ENCODE data around the gene CAND2. TPM values are rescaled to one million over a fixed set of nuclear protein-coding genes. Genes with fewer than 3 reads are reported as not detected.

Gene CAND2
- total RNA-seq, 1 experiment from 2014 or later = 0.37 TPM

DNA sequence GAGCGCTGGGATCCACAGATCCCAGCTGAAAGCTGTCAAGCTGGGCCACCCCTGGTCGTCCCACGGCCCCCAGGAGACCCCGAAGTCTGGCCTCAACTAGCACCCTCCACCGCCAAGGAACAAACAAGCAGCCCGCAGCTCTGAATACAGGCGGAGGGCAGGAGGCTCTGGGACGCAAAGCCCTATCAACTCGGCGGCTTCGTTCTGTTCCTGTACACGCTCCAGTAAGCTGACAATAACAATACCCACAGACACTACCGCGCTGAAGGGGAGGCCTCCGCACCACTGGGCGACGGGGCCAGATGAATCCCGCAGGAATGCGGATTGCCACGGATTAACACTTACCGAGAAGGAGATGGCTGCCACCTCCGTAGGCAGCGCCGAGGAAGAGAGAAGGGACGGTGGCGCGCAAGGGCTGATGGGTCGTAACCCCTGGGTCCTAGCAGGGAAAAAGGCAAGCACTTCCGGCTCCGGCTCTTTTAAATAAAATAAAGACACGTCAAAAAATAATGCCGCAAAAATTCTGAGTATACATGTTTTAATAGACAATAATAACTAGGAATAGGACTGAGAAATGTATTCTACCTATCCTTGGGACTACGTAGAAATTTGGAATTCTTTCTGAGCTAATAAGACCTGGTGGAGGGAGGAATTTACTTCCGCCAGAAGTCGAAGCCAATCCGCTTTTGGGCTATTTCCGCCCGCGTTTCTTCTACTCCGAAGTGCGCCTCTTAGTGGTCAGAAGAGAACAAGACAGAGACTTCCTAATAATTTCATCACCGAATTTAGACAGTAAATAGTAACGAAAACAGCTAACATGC is 44.9 kb downstream of the CAND2 start, which contains the start of gene RPL32:
Gene RPL32 (minus strand): TSS at position 417 of the 821 bp plus-strand sequence. CDS start 1,328 bp downstream, outside the sequence.
- peak; percentile 77 to 85 for DNase-seq
- peaks cover 47% of the 10 kb centered on the region for H3K36me3 ChIP-seq (ENCODE audit: low read depth)
- H3K27me3 ChIP-seq (ENCODE audit: insufficient read depth, low read depth) = no peaks in the 10 kb centered on the region
- peaks cover 46% of the 10 kb centered on the region for H3F3A ChIP-seq (ENCODE audit: insufficient read depth, low read depth)
- peaks cover 50% of the 10 kb centered on the region for H3K79me2 ChIP-seq (ENCODE audit: low read depth)
- peak within 1 kb of the TSS; percentile 96 for H3K4me2 ChIP-seq
- no peaks in the 10 kb centered on the region for H3K9me3 ChIP-seq (ENCODE audit: insufficient read depth, low read depth)
- H3K4me1 ChIP-seq (replicated peaks; ENCODE audit: insufficient read depth) = peaks cover 33% of the 10 kb centered on the region
- intact Hi-C loops (cut with micrococcal nuclease; ENCODE audit: unreplicated experiment) = loop anchor here (1.0 to 5.0 kb wide), 3 partner anchors 51 to 704 kb away; no protein-coding TSS in a partner anchor
- no TSS peak for BruUV-seq (replicated peaks)
- ChIA-PET CTCF (interaction anchor here (0.7 to 1.0 kb wide), 4 partner anchors 50 to 89 kb away, joined by 3 to 4 read pairs (median 3); no protein-coding TSS in a partner anchor), POLR2A (ENCODE audit: unreplicated experiment) (interaction anchor here (0.6 to 0.9 kb wide), 4 partner anchors 12 to 90 kb away, joined by 3 to 4 read pairs (median 3); no protein-coding TSS in a partner anchor)
- peak; percentile 89 for TF ChIP-seq CTCF (conservative IDR thresholded peaks at IDR 0.05)
- TF ChIP-seq EZH2 (IDR thresholded peaks at IDR 0.05; ENCODE audit: low read depth) = no peak
- H3K27ac ChIP-seq = peak within 1 kb of the TSS; percentile 93
- peak within 1 kb of the TSS; percentile 89 for H2AFZ ChIP-seq
- no peaks in the 10 kb centered on the region for H3K9me2 ChIP-seq (ENCODE audit: insufficient read depth)
- peak within 1 kb of the TSS; percentile 98 for H3K4me3 ChIP-seq
- peaks cover 39% of the 10 kb centered on the region for H4K20me1 ChIP-seq (ENCODE audit: insufficient read depth)

DNA sequence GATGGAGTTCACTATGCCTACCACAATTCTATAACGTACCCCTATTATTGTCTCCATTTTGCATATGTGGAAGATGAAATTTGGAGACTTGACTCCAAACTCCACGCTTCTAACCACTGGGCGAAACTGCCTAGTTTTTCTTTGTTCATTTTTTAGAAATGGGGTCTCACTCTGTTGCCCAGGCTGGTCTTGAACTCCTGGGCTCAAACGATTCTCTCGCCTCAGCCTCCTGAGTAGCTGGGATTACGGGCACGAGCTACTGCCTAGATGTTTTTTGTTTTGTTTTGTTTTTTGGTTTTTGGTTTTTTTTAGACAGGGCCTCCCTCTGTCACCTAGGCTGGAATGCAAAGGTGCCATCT is 45.5 kb downstream of the CAND2 start:
- ChIA-PET POLR2A (ENCODE audit: unreplicated experiment) (interaction anchor here (0.6 to 0.9 kb wide), 3 partner anchors 12 to 90 kb away, joined by 3 read pairs; no protein-coding TSS in a partner anchor), CTCF (interaction anchor here (0.7 to 1.0 kb wide), 2 partner anchors 49 to 88 kb away, joined by 3 to 4 read pairs; no protein-coding TSS in a partner anchor)
- H2AFZ ChIP-seq = peak overlapping the region; percentile 89

More for the DNA sequence above, 45.5 kb downstream of the CAND2 start:
- BruUV-seq (replicated peaks) = no TSS peak
- intact Hi-C loops (cut with micrococcal nuclease; ENCODE audit: unreplicated experiment) = loop anchor here (1.0 to 5.0 kb wide), 3 partner anchors 51 to 705 kb away; no protein-coding TSS in a partner anchor
- H3K9me2 ChIP-seq (ENCODE audit: insufficient read depth) = no peaks in the 10 kb centered on the region
- peak overlapping the region; percentile 98; the same call in 1 of the 2 replicates for H3K4me3 ChIP-seq
- peak overlapping the region; percentile 93; the same call in 1 of the 2 replicates for H3K27ac ChIP-seq
- no peaks in the 10 kb centered on the region for H3K27me3 ChIP-seq (ENCODE audit: insufficient read depth, low read depth)
- peaks cover 44% of the 10 kb centered on the region for H3K79me2 ChIP-seq (ENCODE audit: low read depth)
- no peak for TF ChIP-seq EZH2 (IDR thresholded peaks at IDR 0.05; ENCODE audit: low read depth)
- TF ChIP-seq CTCF (conservative IDR thresholded peaks at IDR 0.05) = peak; percentile 45; the same call in 1 of the 2 replicates
- peaks cover 41% of the 10 kb centered on the region for H3K36me3 ChIP-seq (ENCODE audit: low read depth)
- DNase-seq = no peak
- H3F3A ChIP-seq (ENCODE audit: insufficient read depth, low read depth) = peaks cover 40% of the 10 kb centered on the region
- H3K4me2 ChIP-seq = peak overlapping the region; percentile 96
- H4K20me1 ChIP-seq (ENCODE audit: insufficient read depth) = peaks cover 33% of the 10 kb centered on the region
- peaks cover 39% of the 10 kb centered on the region for H3K4me1 ChIP-seq (replicated peaks; ENCODE audit: insufficient read depth)
- no peaks in the 10 kb centered on the region for H3K9me3 ChIP-seq (ENCODE audit: insufficient read depth, low read depth)

Measured in PC-9 (cell line).